OCI-LY3 (cell line): ENCODE measurements around the gene FBN2.

Experiments
- H2AFZ ChIP-seq: fragments of 200-600, 300-600 bp; shearing (Covaris generic); 2 replicates; pipeline ENCODE4 v1.6.0; 2014; ENCODE audit warnings: antibody characterized with exemption, low read depth, low read length
- H3K27ac ChIP-seq: fragments of 200-600, 300-600 bp; sonication (generic); 2 replicates; pipeline ENCODE4 v1.5.1; 2014; ENCODE audit warnings: mild to moderate bottlenecking, low read length, moderate library complexity, mixed read lengths
- H3K27me3 ChIP-seq: fragments of 200-600, 300-600 bp; sonication (generic); 2 replicates; pipeline ENCODE4 v1.6.1; 2014; ENCODE audit warnings: low read depth, low read length, mixed read lengths
- H3K36me3 ChIP-seq: fragments of 200-600, 300-600 bp; sonication (generic); replicated peaks from 2 replicates; pipeline ENCODE3; 2014; ENCODE audit warnings: low read depth, low read length, mixed read lengths
- H3K4me1 ChIP-seq: fragments of 300-600, 200-600 bp; sonication (generic); 2 replicates; pipeline ENCODE4 v1.6.1; 2014; ENCODE audit warnings: low read length, mixed read lengths
- H3K4me2 ChIP-seq: fragments of 200-600, 300-600 bp; sonication (generic); 2 replicates; pipeline ENCODE4 v1.6.1; 2014; ENCODE audit warnings: low read length, mixed read lengths
- H3K4me3 ChIP-seq: fragments of 300-600, 200-600 bp; sonication (generic); 2 replicates; pipeline ENCODE4 v1.5.1; 2014; ENCODE audit warnings: antibody characterized with exemption, mild to moderate bottlenecking, low read length, moderate library complexity
- H3K79me2 ChIP-seq: fragments of 300-600, 200-600 bp; shearing (Covaris generic); 2 replicates; pipeline ENCODE4 v1.6.1; 2014; ENCODE audit warnings: mild to moderate bottlenecking, low read length, mixed read lengths
- H3K9ac ChIP-seq: fragments of 300-600, 200-600 bp; shearing (Covaris generic); 2 replicates; pipeline ENCODE4 v1.6.0; 2014; ENCODE audit warnings: mild to moderate bottlenecking, low read length, moderate library complexity
- H3K9me3 ChIP-seq: fragments of 200-600, 300-600 bp; shearing (Covaris generic); 2 replicates; pipeline ENCODE4 v1.6.1; 2014; ENCODE audit warnings: low read length, mixed read lengths; ENCODE audit not compliant: insufficient read depth
- H4K20me1 ChIP-seq: fragments of 200-600, 300-600 bp; sonication (generic); 2 replicates; pipeline ENCODE4 v1.6.1; 2016; ENCODE audit warnings: low read length, mixed read lengths; ENCODE audit not compliant: insufficient read depth
- EZH2phosphoT487 ChIP-seq: fragments of 200-600 bp; shearing (Covaris generic); IDR thresholded peaks from 2 replicates; pipeline ENCODE4 v1.6.1; 2018; ENCODE audit warnings: antibody characterized with exemption, mixed run types, low read depth
- TF ChIP-seq, protein P1 (sequence below): fragments of 200-600, 300-600 bp; sonication (generic); IDR thresholded peaks from 2 replicates; pipeline ENCODE4 v1.5.1; 2014; ENCODE audit warnings: antibody characterized with exemption, low read length, low read depth

Gene FBN2

DNA sequence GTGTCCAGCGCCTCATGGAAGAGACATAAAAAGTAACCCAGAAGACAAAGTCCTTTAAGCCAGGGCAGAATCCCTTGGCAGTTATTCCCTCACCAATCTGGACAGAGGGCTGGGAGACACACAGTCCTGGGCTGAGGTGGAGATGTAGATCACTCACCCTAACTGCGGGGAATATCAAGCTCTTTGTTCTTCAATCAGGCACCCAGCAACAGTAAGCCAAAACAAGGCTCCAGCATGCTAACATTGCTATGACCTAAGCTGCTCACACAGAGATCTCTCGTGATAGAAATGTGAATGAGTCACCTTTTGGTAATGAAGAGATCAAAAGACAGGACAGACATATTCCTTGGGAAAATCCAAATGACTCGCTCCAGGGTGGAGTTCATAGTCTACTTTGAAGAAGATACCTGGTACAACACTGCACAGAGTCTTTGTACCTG is 101.3 kb downstream of the FBN2 start:
- Histone ChIP-seq H3K4me1 (no peaks in the 10 kb centered on the region), H3K79me2 (no peaks in the 10 kb centered on the region), H2AFZ (no peak overlapping the region), H3K27me3 (no peaks in the 10 kb centered on the region), H3K4me3 (no peak overlapping the region), H3K27ac (no peak overlapping the region), H3K9me3 (no peaks in the 10 kb centered on the region), H3K9ac (no peak overlapping the region), H3K4me2 (no peak overlapping the region), H4K20me1 (no peaks in the 10 kb centered on the region), H3K36me3 (no peaks in the 10 kb centered on the region)
- no peak for TF ChIP-seq EZH2phosphoT487
- TF ChIP-seq, protein P1, sequence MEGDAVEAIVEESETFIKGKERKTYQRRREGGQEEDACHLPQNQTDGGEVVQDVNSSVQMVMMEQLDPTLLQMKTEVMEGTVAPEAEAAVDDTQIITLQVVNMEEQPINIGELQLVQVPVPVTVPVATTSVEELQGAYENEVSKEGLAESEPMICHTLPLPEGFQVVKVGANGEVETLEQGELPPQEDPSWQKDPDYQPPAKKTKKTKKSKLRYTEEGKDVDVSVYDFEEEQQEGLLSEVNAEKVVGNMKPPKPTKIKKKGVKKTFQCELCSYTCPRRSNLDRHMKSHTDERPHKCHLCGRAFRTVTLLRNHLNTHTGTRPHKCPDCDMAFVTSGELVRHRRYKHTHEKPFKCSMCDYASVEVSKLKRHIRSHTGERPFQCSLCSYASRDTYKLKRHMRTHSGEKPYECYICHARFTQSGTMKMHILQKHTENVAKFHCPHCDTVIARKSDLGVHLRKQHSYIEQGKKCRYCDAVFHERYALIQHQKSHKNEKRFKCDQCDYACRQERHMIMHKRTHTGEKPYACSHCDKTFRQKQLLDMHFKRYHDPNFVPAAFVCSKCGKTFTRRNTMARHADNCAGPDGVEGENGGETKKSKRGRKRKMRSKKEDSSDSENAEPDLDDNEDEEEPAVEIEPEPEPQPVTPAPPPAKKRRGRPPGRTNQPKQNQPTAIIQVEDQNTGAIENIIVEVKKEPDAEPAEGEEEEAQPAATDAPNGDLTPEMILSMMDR: no peak

DNA sequence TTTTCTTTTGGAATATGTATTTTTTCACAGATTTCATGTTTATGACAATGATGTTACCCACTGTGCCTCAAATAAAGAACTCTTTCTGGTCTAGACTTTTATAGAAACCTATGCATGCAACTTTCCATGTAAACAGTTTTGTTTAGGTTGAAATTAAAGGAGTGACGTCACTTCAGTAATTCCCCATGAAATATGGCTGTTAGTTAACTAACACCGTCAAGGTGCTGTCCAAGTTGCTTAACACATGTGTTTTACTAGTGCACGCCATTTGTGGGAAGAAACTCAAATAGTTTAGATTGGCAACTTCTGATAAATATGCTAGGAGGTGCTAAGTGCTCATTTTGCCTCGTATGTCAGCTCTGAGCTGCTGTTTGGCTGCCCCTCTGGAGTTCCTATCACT is 102.2 kb downstream of the FBN2 start:
- no peak for TF ChIP-seq EZH2phosphoT487
- TF ChIP-seq, protein P1: no peak
- Histone ChIP-seq H3K36me3 (no peaks in the 10 kb centered on the region), H3K79me2 (no peaks in the 10 kb centered on the region), H3K27ac (no peak overlapping the region), H3K9ac (no peak overlapping the region), H3K9me3 (no peaks in the 10 kb centered on the region), H3K27me3 (no peaks in the 10 kb centered on the region), H4K20me1 (no peaks in the 10 kb centered on the region), H3K4me3 (no peak overlapping the region), H3K4me1 (no peaks in the 10 kb centered on the region), H2AFZ (no peak overlapping the region), H3K4me2 (no peak overlapping the region)

DNA sequence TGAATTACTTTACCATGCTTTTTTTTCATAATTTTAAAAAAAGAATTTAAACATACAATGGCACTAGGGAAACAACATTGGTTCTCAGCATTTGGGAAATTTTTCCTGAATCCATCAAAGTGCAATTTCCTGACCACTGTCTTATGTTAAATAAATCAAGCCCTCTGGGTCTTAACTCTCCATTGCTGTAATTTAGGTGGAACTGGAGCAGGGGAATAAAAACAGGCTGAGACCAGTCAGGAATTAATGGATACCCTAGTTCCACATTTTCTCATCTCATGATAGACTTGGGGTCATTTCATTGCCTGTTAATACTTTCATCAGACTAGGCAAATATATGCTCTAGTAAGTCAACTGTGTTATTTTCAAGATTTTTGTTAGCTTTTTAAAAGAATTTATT is 103.1 kb downstream of the FBN2 start:
- H3K9me3 ChIP-seq: no peaks in the 10 kb centered on the region
- no peaks in the 10 kb centered on the region for H4K20me1 ChIP-seq
- TF ChIP-seq, protein P1: no peak
- TF ChIP-seq EZH2phosphoT487: no peak

DNA sequence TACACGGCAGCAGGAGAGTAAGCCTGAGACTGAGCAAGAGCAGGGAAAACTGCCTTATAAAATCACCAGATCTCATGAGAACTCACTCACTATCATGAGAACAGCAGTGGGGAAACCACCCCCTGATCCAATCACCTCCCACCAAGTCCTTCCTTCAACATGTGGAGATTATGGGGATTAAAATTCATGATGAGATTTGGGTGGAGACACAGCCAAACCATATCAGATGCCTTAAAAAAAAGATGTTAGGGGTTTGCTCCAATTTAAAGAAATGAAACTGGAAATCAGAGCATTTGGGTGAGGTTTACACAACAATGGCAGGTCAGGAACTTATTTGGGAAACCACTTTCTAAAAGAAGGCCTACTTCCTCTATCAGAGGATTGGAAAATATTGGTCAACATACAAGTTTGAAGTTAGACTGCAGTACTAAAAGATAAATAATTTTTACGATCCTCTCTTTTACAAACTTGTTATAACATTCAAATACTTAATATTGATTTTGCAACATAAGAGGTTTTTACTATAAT is 105.1 kb downstream of the FBN2 start:
- no peak overlapping the region for H3K27ac ChIP-seq
- H3K9me3 ChIP-seq: no peaks in the 10 kb centered on the region
- no peak overlapping the region for H3K4me2 ChIP-seq
- no peaks in the 10 kb centered on the region for H4K20me1 ChIP-seq
- no peaks in the 10 kb centered on the region for H3K79me2 ChIP-seq
- no peak for TF ChIP-seq EZH2phosphoT487
- TF ChIP-seq, protein P1: no peak
- no peak overlapping the region for H3K9ac ChIP-seq
- H2AFZ ChIP-seq: no peak overlapping the region
- H3K4me3 ChIP-seq: no peak overlapping the region
- no peaks in the 10 kb centered on the region for H3K36me3 ChIP-seq
- H3K4me1 ChIP-seq: no peaks in the 10 kb centered on the region
- H3K27me3 ChIP-seq: no peaks in the 10 kb centered on the region

More for the DNA sequence above, 103.1 kb downstream of the FBN2 start:
- H3K4me3 ChIP-seq: no peak overlapping the region
- H3K79me2 ChIP-seq: no peaks in the 10 kb centered on the region
- no peaks in the 10 kb centered on the region for H3K36me3 ChIP-seq
- no peak overlapping the region for H3K4me2 ChIP-seq
- H2AFZ ChIP-seq: no peak overlapping the region
- no peak overlapping the region for H3K9ac ChIP-seq
- H3K27me3 ChIP-seq: no peaks in the 10 kb centered on the region
- no peak overlapping the region for H3K27ac ChIP-seq
- no peaks in the 10 kb centered on the region for H3K4me1 ChIP-seq
